AG08395 (cell line): Measurements from ENCODE around the gene ECE1.

Experiments
- DNase-seq: peaks from one replicate; pipeline ENCODE4 v3.0.0; 2012; ENCODE audit warnings: mixed read lengths, low spot score

Gene ECE1

GRCh38 chr1:21308330-21308729 lies 18.1 kb upstream of the ECE1 start:
- no peak for DNase-seq

- no peak for DNase-seq
Measured at GRCh38 chr1:21307663-21308305, 17.5 kb upstream of the ECE1 start.

- DNase-seq, result no peak
Measured at GRCh38 chr1:21307210-21307609, 16.9 kb upstream of the ECE1 start.

- no peak for DNase-seq
Measured at GRCh38 chr1:21305900-21306189, 15.6 kb upstream of the ECE1 start.

GRCh38 chr1:21305155-21305899 lies 15.1 kb upstream of the ECE1 start:
- no peak for DNase-seq

- no peak for DNase-seq
Measured at GRCh38 chr1:21304488-21304887, 14.2 kb upstream of the ECE1 start.

GRCh38 chr1:21302747-21303715 lies 12.8 kb upstream of the ECE1 start:
- peak; percentile 81 for DNase-seq

- DNase-seq, result no peak
Measured at GRCh38 chr1:21301794-21302440, 11.7 kb upstream of the ECE1 start.

GRCh38 chr1:21300774-21301173 lies 10.5 kb upstream of the ECE1 start:
- DNase-seq, result no peak

- no peak for DNase-seq
Measured at GRCh38 chr1:21299780-21300395, 9.6 kb upstream of the ECE1 start.

- DNase-seq, result no peak
Measured at GRCh38 chr1:21298981-21299391, 8.7 kb upstream of the ECE1 start.

GRCh38 chr1:21297975-21298374 lies 7.7 kb upstream of the ECE1 start:
- DNase-seq, result no peak

GRCh38 chr1:21296509-21297354 lies 6.5 kb upstream of the ECE1 start:
- DNase-seq, result no peak

- DNase-seq, result no peak
Measured at GRCh38 chr1:21295545-21295944, 5.3 kb upstream of the ECE1 start.

GRCh38 chr1:21295002-21295401 lies 4.7 kb upstream of the ECE1 start:
- no peak for DNase-seq

GRCh38 chr1:21294266-21294989 lies 4.2 kb upstream of the ECE1 start:
- no peak for DNase-seq

GRCh38 chr1:21293537-21294265 lies 3.4 kb upstream of the ECE1 start:
- no peak for DNase-seq

GRCh38 chr1:21292984-21293536 lies 2.8 kb upstream of the ECE1 start:
- no peak for DNase-seq

GRCh38 chr1:21292503-21292983 lies 2.3 kb upstream of the ECE1 start:
- DNase-seq, result no peak
